VCaP (cell line): ENCODE data around the gene LIPT2.

Source experiments
- H3K27ac ChIP-seq: fragments of 450-650 bp; 2 replicates; pipeline ENCODE4 v1.5.1; 2017
- TF ChIP-seq, protein P1 (sequence below): fragments of 450-650 bp; conservative IDR thresholded peaks from 2 replicates; pipeline ENCODE4 v1.5.1; 2017; ENCODE audit warnings: mild to moderate bottlenecking, moderate library complexity

The LIPT2 gene

DNA sequence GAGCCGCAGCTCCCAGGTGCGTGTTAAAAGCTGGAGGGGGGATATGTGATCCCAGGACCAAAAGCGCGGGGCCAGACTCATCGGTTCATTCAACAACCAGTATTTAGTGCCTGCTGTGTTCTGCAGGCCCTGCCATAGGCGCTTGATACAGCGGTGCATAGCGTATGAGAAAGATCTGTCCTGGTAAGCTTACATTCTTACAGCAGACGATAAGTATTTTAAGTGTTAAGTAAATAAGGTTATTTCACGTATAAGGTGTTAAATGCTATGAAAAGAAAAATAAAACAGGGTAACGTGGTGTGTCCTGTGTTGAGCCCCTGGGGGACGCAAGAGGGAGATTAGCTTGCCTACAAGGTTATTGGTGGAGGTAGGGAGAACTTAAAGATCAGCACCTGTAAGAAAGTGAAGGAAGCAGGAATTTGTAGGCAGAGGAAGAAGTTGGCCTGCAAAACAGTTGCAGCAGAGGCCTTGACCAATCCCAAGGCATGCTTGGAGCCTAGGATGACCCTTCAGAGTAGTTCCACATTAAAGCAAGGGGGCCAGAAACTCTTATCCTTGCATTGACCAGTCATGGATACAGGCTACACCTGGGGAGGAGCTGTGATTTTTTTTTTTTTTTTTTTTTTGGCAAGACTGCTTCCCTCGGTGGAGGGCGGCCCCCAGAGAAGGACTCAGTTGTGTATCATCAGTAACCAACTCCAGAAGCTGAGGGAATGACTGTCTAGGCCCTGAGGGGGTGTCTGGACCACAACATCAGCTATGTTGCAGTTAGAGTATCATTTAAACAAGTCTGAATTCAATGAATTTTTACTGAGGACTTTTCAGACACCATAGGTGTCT lies 487 bp upstream of the LIPT2 start:
- TF ChIP-seq, protein P1, sequence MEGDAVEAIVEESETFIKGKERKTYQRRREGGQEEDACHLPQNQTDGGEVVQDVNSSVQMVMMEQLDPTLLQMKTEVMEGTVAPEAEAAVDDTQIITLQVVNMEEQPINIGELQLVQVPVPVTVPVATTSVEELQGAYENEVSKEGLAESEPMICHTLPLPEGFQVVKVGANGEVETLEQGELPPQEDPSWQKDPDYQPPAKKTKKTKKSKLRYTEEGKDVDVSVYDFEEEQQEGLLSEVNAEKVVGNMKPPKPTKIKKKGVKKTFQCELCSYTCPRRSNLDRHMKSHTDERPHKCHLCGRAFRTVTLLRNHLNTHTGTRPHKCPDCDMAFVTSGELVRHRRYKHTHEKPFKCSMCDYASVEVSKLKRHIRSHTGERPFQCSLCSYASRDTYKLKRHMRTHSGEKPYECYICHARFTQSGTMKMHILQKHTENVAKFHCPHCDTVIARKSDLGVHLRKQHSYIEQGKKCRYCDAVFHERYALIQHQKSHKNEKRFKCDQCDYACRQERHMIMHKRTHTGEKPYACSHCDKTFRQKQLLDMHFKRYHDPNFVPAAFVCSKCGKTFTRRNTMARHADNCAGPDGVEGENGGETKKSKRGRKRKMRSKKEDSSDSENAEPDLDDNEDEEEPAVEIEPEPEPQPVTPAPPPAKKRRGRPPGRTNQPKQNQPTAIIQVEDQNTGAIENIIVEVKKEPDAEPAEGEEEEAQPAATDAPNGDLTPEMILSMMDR, result 0 out of 2 replicates have a peak, but pooled peaks have one; percentile 7
- H3K27ac ChIP-seq, result peak overlapping the region; percentile 99

DNA sequence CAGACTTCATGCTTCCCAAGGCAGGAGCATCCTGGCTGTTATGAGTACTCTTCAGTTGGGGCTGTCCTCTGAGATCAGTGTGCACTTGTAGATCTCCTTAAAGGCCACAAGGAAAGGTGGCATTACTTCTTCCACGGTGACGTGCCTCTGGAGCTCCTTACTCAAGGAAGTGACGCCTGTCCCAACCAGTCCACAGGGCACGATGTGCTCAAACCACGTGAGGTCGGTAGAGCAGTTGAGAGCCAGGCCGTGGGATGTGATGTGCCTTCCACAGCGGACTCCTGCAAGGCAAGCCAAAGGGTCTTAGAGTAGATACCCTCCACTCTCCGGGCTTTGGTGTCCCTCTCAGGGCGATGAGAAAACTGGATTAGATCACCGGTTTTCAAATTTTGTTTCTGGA lies 1.4 kb downstream of the LIPT2 start:
- H3K27ac ChIP-seq, result peak overlapping the region; percentile 99
- TF ChIP-seq, protein P1, result no peak

DNA sequence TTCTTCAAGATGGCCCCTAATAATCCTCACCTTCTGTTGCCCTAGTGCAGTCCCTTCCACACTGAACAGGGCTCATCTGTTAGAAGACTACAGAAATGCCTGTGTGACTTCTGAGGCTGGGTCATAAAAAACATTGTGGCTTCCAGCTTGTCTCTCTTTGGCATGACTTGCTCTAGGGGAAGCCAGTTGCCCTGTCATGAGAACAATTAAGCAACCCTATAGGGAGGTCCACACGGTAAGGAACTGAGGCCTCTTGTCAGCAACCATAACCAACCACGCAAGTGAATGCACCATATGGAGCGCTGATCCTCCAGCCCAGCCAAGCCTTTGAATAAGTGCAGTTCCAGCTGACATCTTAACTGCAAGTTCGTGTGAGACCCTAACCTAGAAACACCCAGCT lies 2.6 kb downstream of the LIPT2 start:
- no peak overlapping the region for H3K27ac ChIP-seq
- TF ChIP-seq, protein P1, result no peak

DNA sequence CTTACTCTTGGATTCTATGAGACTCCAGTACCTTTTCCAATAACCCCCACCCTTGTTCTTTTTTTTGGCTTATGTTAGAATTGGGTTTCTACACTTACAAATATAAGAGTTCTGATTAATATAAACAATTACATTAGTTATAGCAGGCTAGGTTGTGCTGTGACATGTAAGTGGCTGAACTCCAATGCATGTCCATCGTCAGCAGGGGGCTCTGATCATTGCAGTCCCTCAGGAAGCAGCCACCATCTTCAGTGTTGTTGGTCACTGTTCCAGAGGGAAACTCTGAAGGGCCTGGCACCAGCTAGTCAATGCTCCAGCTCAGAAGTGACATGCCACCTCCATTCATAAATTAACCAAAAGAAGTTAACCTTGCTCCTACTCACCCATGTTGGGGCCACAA lies 5.6 kb downstream of the LIPT2 start:
- H3K27ac ChIP-seq, result no peak overlapping the region
- TF ChIP-seq, protein P1, result no peak

DNA sequence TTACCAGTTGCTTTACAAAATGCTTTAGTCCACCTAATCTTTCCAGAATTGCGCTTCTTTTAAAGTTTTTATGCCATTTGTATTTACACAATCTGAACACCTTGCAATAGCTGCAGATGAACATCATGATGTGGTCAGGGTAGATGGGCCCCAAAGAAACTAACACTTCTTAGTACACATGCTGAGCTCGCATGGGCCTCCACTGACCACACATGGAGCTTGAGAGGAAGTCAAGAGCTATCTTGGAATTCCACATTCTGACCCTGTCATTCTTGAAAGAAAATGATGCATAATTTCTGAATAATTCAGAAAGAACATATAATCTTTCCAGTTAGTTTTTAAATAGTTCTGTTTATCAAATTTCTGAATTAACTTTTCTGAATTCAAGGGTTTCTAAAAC lies 7.7 kb downstream of the LIPT2 start:
- TF ChIP-seq, protein P1, result no peak
- H3K27ac ChIP-seq, result no peak overlapping the region

DNA sequence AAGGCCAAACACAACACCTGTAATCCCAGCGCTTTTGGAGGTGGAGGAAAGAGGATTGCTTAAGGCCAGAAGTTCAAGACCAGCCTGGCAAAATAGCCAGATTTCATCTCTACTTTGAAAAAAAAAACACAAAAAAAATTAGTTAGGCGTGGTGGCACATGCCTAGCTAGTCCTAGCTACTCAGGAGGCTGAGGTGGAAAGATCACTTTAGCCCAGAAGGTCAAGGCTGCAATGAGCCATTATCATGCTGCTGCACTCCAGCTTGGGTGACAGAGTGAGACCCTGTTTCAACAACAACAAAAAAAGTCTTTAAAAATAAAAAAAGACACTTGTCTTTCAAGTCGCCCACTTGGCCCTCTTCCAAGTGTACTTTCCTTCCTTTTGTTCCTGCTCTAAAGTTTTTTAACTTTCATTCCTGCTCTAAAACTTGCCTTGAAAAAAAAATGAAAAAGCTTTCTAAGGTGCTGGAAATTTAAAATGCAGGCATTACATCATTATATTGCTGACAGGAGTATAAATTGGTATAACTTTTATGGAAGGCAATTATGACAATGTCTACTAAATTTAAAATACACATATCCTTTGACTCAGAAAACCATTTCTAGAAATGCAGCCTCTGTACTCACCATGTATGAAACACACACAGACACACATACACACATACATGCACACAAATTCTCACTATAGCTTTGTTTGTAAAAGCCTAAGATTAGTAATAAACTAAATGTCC lies 12.7 kb downstream of the LIPT2 start:
- no peak overlapping the region for H3K27ac ChIP-seq
- TF ChIP-seq, protein P1, result no peak

DNA sequence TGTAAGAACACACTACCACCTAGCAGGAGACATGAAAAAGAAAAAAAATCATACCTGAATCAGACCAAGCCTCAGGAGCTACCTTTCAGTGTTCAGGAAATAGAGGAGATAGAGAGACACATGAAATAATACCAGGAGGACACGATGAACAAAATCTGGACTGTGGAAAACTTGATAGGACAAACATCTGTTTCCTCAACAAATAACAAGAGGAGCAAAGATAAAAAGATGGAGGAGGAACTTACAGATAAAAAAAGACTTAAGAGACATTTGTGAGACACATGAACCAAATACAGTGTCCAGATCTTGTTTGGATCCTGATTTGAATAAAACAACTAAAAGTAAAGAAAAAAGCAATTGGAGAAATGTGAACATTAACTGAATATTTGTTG lies 13.8 kb downstream of the LIPT2 start:
- TF ChIP-seq, protein P1, result no peak
- no peak overlapping the region for H3K27ac ChIP-seq
